Sigmoid colon (tissue), 4 donors: Measurements from ENCODE around the gene IFNG.

ENCODE experiments used
- CTCF ChIP-seq, 4 experiments: fragments of 450-650 bp in 3 of 4; fragments of 200-600 bp in 1 of 4; IDR thresholded peaks; one replicate each; pipeline ENCODE4 v1.5.1; 2016 to 2019; ENCODE audit warnings: antibody characterized with exemption in 4 of 4, mild to moderate bottlenecking in 3 of 4, moderate library complexity in 2 of 4
- EP300 ChIP-seq, 4 donors: sonication (generic); formaldehyde crosslinking; IDR thresholded peaks; one replicate each; pipeline ENCODE4 v1.6.1; 2017; ENCODE audit warnings: antibody characterized with exemption in 4 of 4
- POLR2A ChIP-seq, 2 donors: fragments of 450-650 bp; IDR thresholded peaks; one replicate each; pipeline ENCODE4 v1.6.1; 2016; ENCODE audit warnings: antibody characterized with exemption in 2 of 2, mild to moderate bottlenecking in 2 of 2, moderate library complexity in 2 of 2
- POLR2AphosphoS5 ChIP-seq, 4 donors: sonication (generic); formaldehyde crosslinking; IDR thresholded peaks; one replicate each; pipeline ENCODE4 v1.6.1; 2017; ENCODE audit warnings: antibody characterized with exemption in 4 of 4

- no peak for TF ChIP-seq CTCF (IDR thresholded peaks at IDR 0.05)
- TF ChIP-seq POLR2AphosphoS5 (IDR thresholded peaks at IDR 0.05) = no peak
- TF ChIP-seq POLR2A (IDR thresholded peaks at IDR 0.05) = no peak
- TF ChIP-seq EP300 (IDR thresholded peaks at IDR 0.05) = no peak
Measured at GRCh38 chr12:68180792-68181744, 21.5 kb upstream of the IFNG start.
